Dedifferentiated amniotic fluid mesenchymal stem cell (primary cell): Measurements from ENCODE around the gene DALRD3.

Source experiments
- DNase-seq: peaks from one replicate; pipeline ENCODE4 v3.0.0-alpha.2; 2016; ENCODE audit errors: extremely low spot score

Gene DALRD3

GRCh38 chr3:48974076-48974864, 44.1 kb downstream of the DALRD3 start:
- no peak for DNase-seq

DNA sequence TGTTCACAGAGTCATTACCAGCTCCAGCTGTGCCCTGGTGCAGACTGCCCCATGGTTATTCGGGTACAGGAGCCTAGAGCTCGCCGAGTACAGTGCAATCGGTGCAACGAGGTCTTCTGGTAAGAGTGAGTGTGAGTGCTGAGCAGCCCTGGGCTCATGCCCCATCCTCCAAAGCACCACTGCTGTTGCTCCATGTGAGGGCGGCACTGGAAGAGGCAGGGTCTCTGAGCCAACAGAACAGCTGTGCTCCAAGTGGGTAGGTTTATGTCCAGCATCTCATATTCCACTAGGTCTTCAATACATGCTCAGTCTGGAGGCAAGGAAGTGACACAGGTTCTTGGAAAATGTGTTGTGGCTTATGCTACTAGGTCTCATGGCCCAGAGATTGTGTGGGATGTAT, 47.8 kb downstream of the DALRD3 start:
- no peak for DNase-seq

DNA sequence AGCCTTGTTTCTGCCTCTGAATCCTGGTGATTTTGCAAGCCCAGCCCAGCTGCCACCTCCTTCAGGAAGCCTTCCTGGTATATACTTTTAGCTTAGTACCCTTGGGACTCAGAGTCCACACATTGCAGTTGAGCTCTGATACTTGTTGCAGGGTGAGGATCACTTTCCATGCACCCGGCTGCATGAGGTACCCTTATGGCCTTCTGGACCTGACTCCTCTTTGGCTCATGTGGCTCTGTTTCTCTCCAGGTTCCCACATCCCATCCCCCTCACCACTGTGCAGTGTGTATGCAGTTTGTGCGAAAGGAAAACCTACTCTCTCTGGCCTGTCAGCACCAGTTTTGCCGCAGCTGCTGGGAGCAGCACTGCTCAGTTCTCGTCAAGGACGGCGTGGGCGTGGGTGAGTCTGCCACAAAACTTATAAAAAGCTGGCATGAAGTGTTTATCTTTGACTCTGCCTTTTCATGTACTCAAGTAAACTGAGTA, 51.5 kb downstream of the DALRD3 start:
- DNase-seq = no peak

DNA sequence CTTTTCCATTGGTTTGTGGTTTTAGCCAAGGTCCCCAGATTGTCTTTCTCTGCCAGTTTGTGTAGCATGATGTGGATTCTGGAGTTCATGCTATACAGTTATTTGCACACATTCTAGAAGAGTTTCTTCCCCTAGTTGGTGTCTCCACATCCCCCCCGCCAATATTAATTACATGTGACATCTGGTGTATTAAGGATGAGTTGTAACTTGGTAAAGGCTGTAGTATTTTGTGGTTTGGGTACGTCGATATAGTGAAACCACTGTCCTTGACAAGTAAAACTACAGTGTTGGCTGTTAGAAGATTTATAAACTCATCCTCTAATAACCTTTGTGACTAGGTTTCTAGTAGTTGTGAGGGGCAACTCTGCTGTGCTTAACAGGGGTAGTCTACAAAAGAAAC, 52.0 kb downstream of the DALRD3 start:
- DNase-seq = no peak
